Endothelial cell of umbilical vein (primary cell): Measurements from ENCODE around the gene SP1. TPM values are rescaled to one million over a fixed set of nuclear protein-coding genes. Genes with fewer than 3 reads are reported as not detected.

Source experiments
- BruUV-seq: library from RNA; stranded (reverse); fragments of 400-500 nt; replicated peaks from 2 replicates; lab custom pipeline; 2021; lab: Mats Ljungman, UMichigan
- CTCF ChIA-PET: fragments of 300-600, 350-600 bp; sonication (Branson Sonifier 250); formaldehyde crosslinking; loops from one replicate; lab custom pipeline; 2021; ENCODE audit warnings: antibody characterized with exemption, inconsistent platforms; lab: Charles Lee
- POLR2A ChIA-PET: fragments of 300-600, 350-600 bp; sonication (Branson Sonifier 250); formaldehyde crosslinking; loops from one replicate; lab custom pipeline; 2021; ENCODE audit warnings: antibody characterized with exemption, inconsistent platforms; lab: Charles Lee
- DNase-seq: peaks from one replicate; pipeline ENCODE4 v3.0.0-alpha.2; 2011; ENCODE audit warnings: low read depth, low spot score
- FAIRE-seq: peaks from 2 replicates; lab custom pipeline; 2011; peaks lifted over from hg19 to GRCh38; lab: Jason Lieb, UNC
- H2AFZ ChIP-seq: 2 replicates; pipeline ENCODE4 v1.6.0; 2012; ENCODE audit warnings: low read depth, low read length, control low read depth, inconsistent platforms
- H3K27ac ChIP-seq: 2 replicates; pipeline ENCODE4 v1.5.1; 2011; ENCODE audit warnings: low read depth, mild to moderate bottlenecking, control low read depth, low read length, moderate library complexity; ENCODE audit not compliant: insufficient read depth
- H3K27me3 ChIP-seq, 2 experiments: 2 replicates each; pipeline versions ENCODE4 v1.6.0 to v1.6.1; 2011; ENCODE audit warnings: low read length in 2 of 2, mixed read lengths in 1 of 2; ENCODE audit not compliant: control insufficient read depth in 2 of 2, insufficient read depth in 2 of 2
- H3K36me3 ChIP-seq, 2 experiments: 2 replicates in 1 of 2; 3 replicates in 1 of 2; pipeline ENCODE4 v1.5.1; 2011; ENCODE audit warnings: low read length in 2 of 2, mild to moderate bottlenecking in 1 of 2, moderate library complexity in 1 of 2; ENCODE audit not compliant: control insufficient read depth in 2 of 2, insufficient read depth in 2 of 2; ENCODE audit errors: extremely low read depth in 1 of 2
- H3K4me1 ChIP-seq: 3 replicates; pipeline ENCODE4 v1.5.1; 2011; ENCODE audit warnings: mild to moderate bottlenecking, low read length; ENCODE audit not compliant: control insufficient read depth, insufficient read depth; ENCODE audit errors: extremely low read depth
- H3K4me2 ChIP-seq: 2 replicates; pipeline ENCODE4 v1.6.1; 2011; ENCODE audit warnings: low read length, control low read depth, mixed read lengths; ENCODE audit not compliant: insufficient read depth
- H3K4me3 ChIP-seq, 3 experiments: fragments of 200-600 bp in 1 of 3; sonication (generic), shearing (Covaris generic) in 1 of 3; replicated peaks in 1 of 3; 2 replicates each; pipeline ENCODE4 v1.5.1; 2011 to 2016; ENCODE audit warnings: control low read depth in 3 of 3, low read length in 3 of 3, mild to moderate bottlenecking in 2 of 3, inconsistent platforms in 1 of 3, low read depth in 1 of 3, moderate library complexity in 1 of 3; ENCODE audit not compliant: insufficient read depth in 1 of 3
- H3K79me2 ChIP-seq: 2 replicates; pipeline ENCODE4 v1.6.0; 2012; ENCODE audit warnings: low read length, inconsistent platforms; ENCODE audit not compliant: control insufficient read depth, insufficient read depth
- H3K9ac ChIP-seq: replicated peaks from 2 replicates; pipeline ENCODE3; 2011; ENCODE audit warnings: low read length, control low read depth; ENCODE audit not compliant: insufficient read depth; ENCODE audit errors: extremely low read depth
- H3K9me1 ChIP-seq: replicated peaks from 3 replicates; pipeline ENCODE4 v1.6.0; 2011; ENCODE audit warnings: mild to moderate bottlenecking, low read length; ENCODE audit not compliant: control insufficient read depth, insufficient read depth; ENCODE audit errors: extremely low read depth
- H3K9me3 ChIP-seq: replicated peaks from 2 replicates; pipeline ENCODE4 v1.5.1; 2012; ENCODE audit warnings: low read length, inconsistent platforms; ENCODE audit not compliant: control insufficient read depth, insufficient read depth
- H4K20me1 ChIP-seq: replicated peaks from 2 replicates; pipeline ENCODE3; 2011; ENCODE audit warnings: mild to moderate bottlenecking, low read length; ENCODE audit not compliant: control insufficient read depth, insufficient read depth; ENCODE audit errors: extremely low read depth
- CTCF ChIP-seq, 2 donors: IDR thresholded peaks; 1 replicate in 1 of 2; 2 replicates in 1 of 2; pipeline ENCODE4 v1.5.1; 2011; ENCODE audit warnings: low read length in 2 of 2, mild to moderate bottlenecking in 2 of 2, moderate library complexity in 2 of 2, control low read depth in 1 of 2, inconsistent platforms in 1 of 2, low read depth in 1 of 2; ENCODE audit not compliant: insufficient read depth in 1 of 2; ENCODE audit errors: extremely low read depth in 1 of 2
- EZH2 ChIP-seq: IDR thresholded peaks from 2 replicates; pipeline ENCODE4 v1.6.1; 2012; ENCODE audit warnings: borderline replicate concordance, low read depth, mild to moderate bottlenecking, moderate library complexity, low read length, inconsistent platforms; ENCODE audit not compliant: severe bottlenecking
- FOS ChIP-seq: IDR thresholded peaks from 2 replicates; pipeline ENCODE4 v1.6.1; 2011; ENCODE audit warnings: mild to moderate bottlenecking, low read length, moderate library complexity, borderline replicate concordance; ENCODE audit not compliant: insufficient read depth
- GATA2 ChIP-seq: IDR thresholded peaks from 2 replicates; pipeline ENCODE4 v1.7.0; 2011; ENCODE audit warnings: low read depth, mild to moderate bottlenecking, moderate library complexity, mixed read lengths, low read length; ENCODE audit not compliant: insufficient read length, insufficient read depth
- JUN ChIP-seq: IDR thresholded peaks from 2 replicates; pipeline ENCODE4 v1.6.1; 2011; ENCODE audit warnings: borderline replicate concordance, low read depth; ENCODE audit not compliant: insufficient read length, insufficient read depth
- MYC ChIP-seq: IDR thresholded peaks from one replicate; pipeline ENCODE4 v1.6.1; 2011; ENCODE audit warnings: mild to moderate bottlenecking, low read depth, low read length
- POLR2A ChIP-seq: IDR thresholded peaks from 2 replicates; pipeline ENCODE4 v1.6.1; 2012; ENCODE audit warnings: low read depth, mild to moderate bottlenecking, control low read depth, low read length
- POLR2AphosphoS5 ChIP-seq: IDR thresholded peaks from 2 replicates; pipeline ENCODE4 v1.6.1; 2012; ENCODE audit warnings: low read depth, mild to moderate bottlenecking, control low read depth, low read length, moderate library complexity; ENCODE audit not compliant: insufficient read depth
- dilution Hi-C: fragments of 300-500 bp; cut with MboI; formaldehyde crosslinking; loops from one replicate; pipeline ENCODE4 v1.15.0; 2019; ENCODE audit warnings: low sequenced_read_pairs; ENCODE audit not compliant: extremely low pct_ligation_motif_present
- intact Hi-C: fragments of 100-400 bp; cut with micrococcal nuclease; formaldehyde crosslinking; loops from one replicate; pipeline ENCODE4 v1.10.0; 2022
- polyA plus RNA-seq, 4 experiments: library from polyadenylated mRNA; depleted of rRNA in 3 of 4; stranded (reverse) in 3 of 4; unstranded in 1 of 4; fragments of >200 nt; gene quantifications; 2 replicates each; pipeline versions ENCODE4 v1.2.1 to v1.2.3, GENCODE V29; 2011 to 2012; ENCODE audit warnings: missing spikeins in 1 of 4
- total RNA-seq: library from RNA; stranded (reverse); gene quantifications from 2 replicates; pipeline ENCODE4 v1.2.3, GENCODE V29; 2021
- TF ChIP-seq, protein P1 (sequence below): IDR thresholded peaks from 2 replicates; pipeline ENCODE4 v1.6.1; 2011; ENCODE audit not compliant: insufficient read depth, insufficient read length

Gene SP1
- total and polyA plus RNA-seq, 2 donors (not counting 3 experiments of a cell fraction or from before 2014, with no cell fraction given) = 34.8 to 56.3 TPM

DNA sequence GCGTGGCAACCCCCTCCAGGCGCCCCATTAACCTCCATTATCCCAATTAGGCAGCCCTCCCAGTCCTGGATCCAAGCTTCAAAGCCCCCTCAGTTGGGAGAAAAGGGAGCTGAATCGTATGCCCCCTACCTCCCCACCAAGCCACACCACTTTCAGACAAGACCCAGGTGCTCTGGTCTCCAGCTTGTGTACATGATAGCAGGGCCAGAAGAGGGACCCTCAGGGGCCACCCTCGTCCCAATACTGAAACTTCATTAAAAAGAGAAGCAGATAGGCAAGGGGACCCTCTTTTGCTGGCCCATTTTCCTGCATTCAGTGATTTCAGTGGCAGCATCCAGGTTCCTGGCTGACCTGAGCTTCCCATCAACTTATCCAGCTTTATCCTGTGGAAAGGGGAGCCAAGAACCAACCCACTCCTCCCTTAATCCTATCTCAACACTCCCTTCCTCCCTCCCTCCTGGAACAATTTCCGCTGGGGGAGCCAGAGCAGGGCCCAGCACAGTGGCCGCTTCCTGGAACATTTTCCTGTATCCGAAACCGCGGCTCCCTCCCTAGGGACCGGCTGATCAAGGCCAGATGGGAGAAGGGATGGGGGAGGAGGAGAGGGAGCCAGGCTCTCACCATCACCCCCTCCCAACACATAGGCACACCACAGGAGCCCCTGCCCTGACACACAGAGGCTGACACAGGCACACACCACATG is 34.3 kb upstream of the SP1 start:
- FAIRE-seq (peak; percentile 91), DNase-seq (peak; percentile 57)
- Histone ChIP-seq H3K9ac (no peak overlapping the region), H3K4me2 (peak overlapping the region; percentile 61), H3K27ac (peak overlapping the region; percentile 27), H3K9me3 (no peaks in the 10 kb centered on the region), H3K4me3 (peak overlapping the region in 2 of 3 experiments; percentile 43 to 45), H2AFZ (peak overlapping the region; percentile 93), H3K27me3 (peaks cover 0 to 3% of the 10 kb centered on the region in 2 experiments), H4K20me1 (no peaks in the 10 kb centered on the region), H3K36me3 (no peaks in the 10 kb centered on the region), H3K79me2 (no peaks in the 10 kb centered on the region), H3K4me1 (peaks cover 13% of the 10 kb centered on the region), H3K9me1 (no peaks in the 10 kb centered on the region)
- TF ChIP-seq POLR2AphosphoS5 = peak; percentile 32
- TF ChIP-seq, protein P1, sequence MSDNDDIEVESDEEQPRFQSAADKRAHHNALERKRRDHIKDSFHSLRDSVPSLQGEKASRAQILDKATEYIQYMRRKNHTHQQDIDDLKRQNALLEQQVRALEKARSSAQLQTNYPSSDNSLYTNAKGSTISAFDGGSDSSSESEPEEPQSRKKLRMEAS = no peak
- TF ChIP-seq POLR2A = peak; percentile 19
- no peak for TF ChIP-seq FOS
- TF ChIP-seq EZH2 = no peak
- TF ChIP-seq CTCF (IDR thresholded peaks at IDR 0.05; ENCODE audit: extremely low read depth in 1 of 2, insufficient read depth in 1 of 2, low read depth in 1 of 2, low read length in 2 of 2) = peak in 1 of 2 donors; percentile 7
- no peak for TF ChIP-seq MYC
- TF ChIP-seq JUN = no peak
- no peak for TF ChIP-seq GATA2
- no TSS peak for BruUV-seq
- intact Hi-C loops = loop anchor here (1.0 kb wide), 1 partner anchor 18 kb away; no protein-coding TSS in a partner anchor
- dilution Hi-C loops = no loop called here
- CTCF ChIA-PET = interaction anchor here (0.6 to 4.5 kb wide), 27 partner anchors 7 to 280 kb away, joined by 3 to 225 read pairs (median 6); partner anchors contain the start of genes AAAS, MAP3K12, SP7 and TARBP2
- POLR2A ChIA-PET = interaction anchor here (0.6 to 1.8 kb wide), 4 partner anchors 21 to 110 kb away, joined by 3 to 10 read pairs (median 4); partner anchors contain the start of gene AAAS
